ENCODE data around the gene CHGA.

GRCh38 chr14:92948647-92949046 lies 25.7 kb downstream of the CHGA start:
- TF ChIP-seq POLR2AphosphoS5 (IDR thresholded peaks at IDR 0.05; ENCODE audit: low read depth, low read length) (no peak), TAF1 (IDR thresholded peaks at IDR 0.05; ENCODE audit: low read depth, low read length) (no peak), POLR2A (IDR thresholded peaks at IDR 0.05; ENCODE audit: low read depth, low read length) (no peak), POU2F2 (IDR thresholded peaks at IDR 0.05; ENCODE audit: low read depth, low read length) (no peak)
